Measurements from ENCODE around the gene OSGEP. TPM values are rescaled to one million over a fixed set of nuclear protein-coding genes. Genes with fewer than 3 reads are reported as not detected.
"Not testable (repeated sequence)": the region's sequence is repeated elsewhere in the genome, so short reads cannot be mapped to it uniquely, and the experiment has no call there.

Gene OSGEP
- total RNA-seq, 1 experiment from 2014 or later: 63.1 TPM

DNA sequence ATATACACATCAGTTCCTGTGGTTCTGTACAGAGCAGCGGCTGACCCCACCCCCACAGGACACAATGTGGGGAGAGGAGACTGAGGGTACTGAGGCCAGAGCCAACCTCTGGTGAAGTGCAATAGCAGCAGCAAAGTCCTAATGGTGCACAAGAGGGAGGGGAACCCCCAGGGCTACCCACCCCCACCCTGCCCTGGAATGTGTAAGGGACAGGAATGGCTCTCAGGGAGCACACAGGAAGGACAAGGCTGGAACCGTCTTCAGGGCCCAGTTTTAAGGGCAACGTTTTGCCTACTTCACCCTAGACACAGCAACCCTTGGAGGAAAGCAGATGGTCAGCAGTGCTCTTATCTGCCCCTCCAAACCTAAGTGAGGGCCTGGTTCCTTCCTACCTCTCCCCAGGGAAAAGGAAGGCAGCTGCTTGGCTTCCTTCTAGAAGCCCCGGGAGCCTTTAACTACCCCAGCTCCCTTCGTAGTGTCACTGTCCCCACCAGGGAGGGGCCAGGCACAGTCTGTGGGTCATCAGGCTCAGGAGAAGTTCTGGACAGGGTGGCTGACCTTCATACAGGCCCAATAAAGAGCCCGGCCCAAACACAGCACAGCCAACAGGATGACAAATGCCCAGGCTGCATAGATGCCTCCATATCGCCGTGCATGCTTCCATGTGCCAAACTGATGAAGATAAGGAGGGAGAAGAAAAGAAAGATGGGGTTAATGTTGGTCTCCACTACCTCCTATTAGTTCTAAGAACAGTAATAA lies 3.6 kb upstream of the OSGEP start:
- intact Hi-C loops (cut with micrococcal nuclease; ENCODE audit: unreplicated experiment): loop anchor here (5.0 kb wide), 1 partner anchor 1054 kb away; the partner anchor contains the start of gene METTL3
- POLR2A ChIA-PET: no interaction called here
- H3K27me3 Mint-ChIP-seq (ENCODE audit: insufficient read depth, unreplicated experiment): no peaks in the 10 kb centered on the region
- H3K27ac Mint-ChIP-seq (ENCODE audit: unreplicated experiment): peak overlapping the region; percentile 34
- BruUV-seq (replicated peaks): no TSS peak
- Histone ChIP-seq H3K4me3 (ENCODE audit: low read depth, low read length) (no peak overlapping the region), H3K36me3 (ENCODE audit: control insufficient read depth, insufficient read depth, low read length) (0 out of 2 replicates have a peak, but pooled peaks cover 3% of the 10 kb centered on the region), H3K27me3 (replicated peaks; ENCODE audit: control insufficient read depth, insufficient read depth, low read length) (no peaks in the 10 kb centered on the region), H3K4me1 (peaks cover 16% of the 10 kb centered on the region), H3K9me3 (no peaks in the 10 kb centered on the region)
- peaks cover 17% of the 10 kb centered on the region for H3K4me1 Mint-ChIP-seq (ENCODE audit: low read depth, unreplicated experiment)
- no peak overlapping the region for H3K4me3 Mint-ChIP-seq (ENCODE audit: unreplicated experiment)
- peaks cover 32% of the 10 kb centered on the region for H3K36me3 Mint-ChIP-seq (ENCODE audit: insufficient read depth, unreplicated experiment)
- no peak for DNase-seq
- no peaks in the 10 kb centered on the region for H3K9me3 Mint-ChIP-seq (ENCODE audit: unreplicated experiment)
- TF ChIP-seq, protein P1, sequence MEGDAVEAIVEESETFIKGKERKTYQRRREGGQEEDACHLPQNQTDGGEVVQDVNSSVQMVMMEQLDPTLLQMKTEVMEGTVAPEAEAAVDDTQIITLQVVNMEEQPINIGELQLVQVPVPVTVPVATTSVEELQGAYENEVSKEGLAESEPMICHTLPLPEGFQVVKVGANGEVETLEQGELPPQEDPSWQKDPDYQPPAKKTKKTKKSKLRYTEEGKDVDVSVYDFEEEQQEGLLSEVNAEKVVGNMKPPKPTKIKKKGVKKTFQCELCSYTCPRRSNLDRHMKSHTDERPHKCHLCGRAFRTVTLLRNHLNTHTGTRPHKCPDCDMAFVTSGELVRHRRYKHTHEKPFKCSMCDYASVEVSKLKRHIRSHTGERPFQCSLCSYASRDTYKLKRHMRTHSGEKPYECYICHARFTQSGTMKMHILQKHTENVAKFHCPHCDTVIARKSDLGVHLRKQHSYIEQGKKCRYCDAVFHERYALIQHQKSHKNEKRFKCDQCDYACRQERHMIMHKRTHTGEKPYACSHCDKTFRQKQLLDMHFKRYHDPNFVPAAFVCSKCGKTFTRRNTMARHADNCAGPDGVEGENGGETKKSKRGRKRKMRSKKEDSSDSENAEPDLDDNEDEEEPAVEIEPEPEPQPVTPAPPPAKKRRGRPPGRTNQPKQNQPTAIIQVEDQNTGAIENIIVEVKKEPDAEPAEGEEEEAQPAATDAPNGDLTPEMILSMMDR (IDR thresholded peaks at IDR 0.05; ENCODE audit: insufficient read depth in 1 of 2, low read depth in 1 of 2, low read length in 1 of 2, severe bottlenecking in 1 of 2, unreplicated experiment in 1 of 2): no peak
- CTCF ChIA-PET: no interaction called here

DNA sequence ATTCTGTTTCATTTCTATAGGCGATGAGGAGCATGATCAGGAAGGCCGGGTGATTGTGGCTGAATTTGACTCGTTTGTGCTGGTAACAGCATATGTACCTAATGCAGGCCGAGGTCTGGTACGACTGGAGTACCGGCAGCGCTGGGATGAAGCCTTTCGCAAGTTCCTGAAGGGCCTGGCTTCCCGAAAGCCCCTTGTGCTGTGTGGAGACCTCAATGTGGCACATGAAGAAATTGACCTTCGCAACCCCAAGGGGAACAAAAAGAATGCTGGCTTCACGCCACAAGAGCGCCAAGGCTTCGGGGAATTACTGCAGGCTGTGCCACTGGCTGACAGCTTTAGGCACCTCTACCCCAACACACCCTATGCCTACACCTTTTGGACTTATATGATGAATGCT lies 2.4 kb upstream of the OSGEP start:
- POLR2A ChIA-PET: no interaction called here
- Mint-ChIP-seq H3K4me1 (ENCODE audit: low read depth, unreplicated experiment) (peaks cover 12% of the 10 kb centered on the region), H3K9me3 (ENCODE audit: unreplicated experiment) (no peaks in the 10 kb centered on the region), H3K27me3 (ENCODE audit: insufficient read depth, unreplicated experiment) (no peaks in the 10 kb centered on the region), H3K36me3 (ENCODE audit: insufficient read depth, unreplicated experiment) (peaks cover 37% of the 10 kb centered on the region), H3K4me3 (ENCODE audit: unreplicated experiment) (peak overlapping the region; percentile 27), H3K27ac (ENCODE audit: unreplicated experiment) (peak overlapping the region; percentile 34)
- Histone ChIP-seq H3K9me3 (no peaks in the 10 kb centered on the region), H3K4me3 (ENCODE audit: low read depth, low read length) (no peak overlapping the region), H3K36me3 (ENCODE audit: control insufficient read depth, insufficient read depth, low read length) (peaks cover 6% of the 10 kb centered on the region; the same call in 1 of the 2 replicates), H3K4me1 (peaks cover 7% of the 10 kb centered on the region; the same call in 1 of the 2 replicates), H3K27me3 (replicated peaks; ENCODE audit: control insufficient read depth, insufficient read depth, low read length) (no peaks in the 10 kb centered on the region)
- intact Hi-C loops (cut with micrococcal nuclease; ENCODE audit: unreplicated experiment): loop anchor here (5.0 kb wide), 1 partner anchor 1055 kb away; the partner anchor contains the start of gene METTL3
- CTCF ChIA-PET: no interaction called here
- DNase-seq: no peak
- TF ChIP-seq, protein P1 (IDR thresholded peaks at IDR 0.05; ENCODE audit: insufficient read depth in 1 of 2, low read depth in 1 of 2, low read length in 1 of 2, severe bottlenecking in 1 of 2, unreplicated experiment in 1 of 2): no peak
- no TSS peak for BruUV-seq (replicated peaks)

DNA sequence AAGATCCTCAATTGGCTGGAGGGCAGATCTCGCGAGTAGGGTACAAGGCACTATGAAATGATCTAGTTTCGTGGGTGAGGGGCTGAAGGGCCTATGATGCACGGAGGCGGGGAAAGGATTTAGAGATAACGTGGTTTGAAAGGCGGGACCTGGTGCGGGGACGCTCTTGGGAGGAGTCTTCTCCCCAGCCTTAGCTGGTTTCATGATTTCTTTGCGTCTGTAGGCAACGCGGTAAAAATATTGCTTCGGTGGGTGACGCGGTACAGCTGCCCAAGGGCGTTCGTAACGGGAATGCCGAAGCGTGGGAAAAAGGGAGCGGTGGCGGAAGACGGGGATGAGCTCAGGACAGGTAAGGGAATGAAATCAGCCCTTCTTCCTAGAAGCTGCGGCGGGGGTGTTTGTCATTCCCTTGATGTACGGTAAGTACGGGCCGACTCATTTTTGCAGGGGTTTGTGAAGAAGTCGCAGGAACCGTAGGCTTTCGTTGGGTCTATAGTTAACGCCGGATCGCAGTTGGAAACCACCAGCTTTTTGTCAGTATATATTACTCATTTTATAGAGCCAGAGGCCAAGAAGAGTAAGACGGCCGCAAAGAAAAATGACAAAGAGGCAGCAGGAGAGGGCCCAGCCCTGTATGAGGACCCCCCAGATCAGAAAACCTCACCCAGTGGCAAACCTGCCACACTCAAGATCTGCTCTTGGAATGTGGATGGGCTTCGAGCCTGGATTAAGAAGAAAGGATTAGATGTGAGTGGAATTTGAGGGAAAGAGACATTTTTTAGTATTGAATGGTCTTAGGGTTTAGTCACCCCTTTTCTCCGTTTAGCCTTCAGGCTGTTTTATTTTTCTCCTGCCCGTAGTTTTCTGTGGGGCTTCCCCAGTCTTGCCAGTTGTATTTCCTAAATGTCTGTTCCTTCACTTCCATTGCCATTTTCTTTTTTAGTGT lies 1.0 kb upstream of the OSGEP start:
- Histone ChIP-seq H3K4me3 (ENCODE audit: low read depth, low read length) (peak overlapping the region; percentile 37), H3K4me1 (peaks cover 7% of the 10 kb centered on the region; the same call in 1 of the 2 replicates), H3K9me3 (no peaks in the 10 kb centered on the region), H3K27me3 (replicated peaks; ENCODE audit: control insufficient read depth, insufficient read depth, low read length) (no peaks in the 10 kb centered on the region), H3K36me3 (ENCODE audit: control insufficient read depth, insufficient read depth, low read length) (peaks cover 7% of the 10 kb centered on the region; the same call in 1 of the 2 replicates)
- H3K36me3 Mint-ChIP-seq (ENCODE audit: insufficient read depth, unreplicated experiment): peaks cover 37% of the 10 kb centered on the region
- peak in 1 of 2 experiments; percentile 83 for DNase-seq
- TF ChIP-seq, protein P1 (IDR thresholded peaks at IDR 0.05; ENCODE audit: insufficient read depth in 1 of 2, low read depth in 1 of 2, low read length in 1 of 2, severe bottlenecking in 1 of 2, unreplicated experiment in 1 of 2): no peak
- BruUV-seq (replicated peaks): TSS peak; percentile 85
- intact Hi-C loops (cut with micrococcal nuclease; ENCODE audit: unreplicated experiment): loop anchor here (1.0 to 5.0 kb wide), 5 partner anchors 37 to 1057 kb away; partner anchors contain the start of genes CCNB1IP1, METTL3 and PARP2
- no peak overlapping the region for H3K4me3 Mint-ChIP-seq (ENCODE audit: unreplicated experiment)
- H3K27ac Mint-ChIP-seq (ENCODE audit: unreplicated experiment): no peak overlapping the region
- H3K4me1 Mint-ChIP-seq (ENCODE audit: low read depth, unreplicated experiment): peaks cover 7% of the 10 kb centered on the region
- ChIA-PET POLR2A (interaction anchor here (0.6 to 2.2 kb wide), 14 partner anchors 11 to 1000 kb away, joined by 3 to 26 read pairs (median 5); partner anchors contain the start of genes CHD8, PARP2, PNP and TEP1), CTCF (interaction anchor here (0.6 to 1.0 kb wide), 4 partner anchors 38 to 226 kb away, joined by 3 to 9 read pairs (median 4); no protein-coding TSS in a partner anchor)
- H3K9me3 Mint-ChIP-seq (ENCODE audit: unreplicated experiment): no peaks in the 10 kb centered on the region
- H3K27me3 Mint-ChIP-seq (ENCODE audit: insufficient read depth, unreplicated experiment): no peaks in the 10 kb centered on the region

DNA sequence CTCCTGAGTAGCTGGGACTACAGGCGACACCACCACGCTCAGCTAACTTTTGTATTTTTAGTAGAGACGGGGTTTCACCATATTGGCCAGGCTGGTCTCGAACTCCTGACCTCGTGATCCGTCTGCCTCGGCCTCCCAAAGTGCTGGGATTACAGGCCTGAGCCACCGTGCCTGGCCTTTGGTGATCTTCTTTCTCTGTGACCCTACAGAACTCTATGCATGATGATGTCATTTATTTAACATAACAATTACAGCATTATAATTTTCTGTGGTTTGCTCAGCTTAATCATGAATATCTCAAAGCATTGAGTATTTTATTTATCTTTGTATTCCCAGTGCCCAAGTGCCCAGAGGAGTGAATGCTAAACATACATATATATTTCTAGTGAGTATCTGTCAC lies 1.8 kb downstream of the OSGEP start:
- H3K4me3 Mint-ChIP-seq (ENCODE audit: unreplicated experiment); H3K4me1 Mint-ChIP-seq (ENCODE audit: low read depth, unreplicated experiment); H3K27ac Mint-ChIP-seq (ENCODE audit: unreplicated experiment); H3K4me1 ChIP-seq; DNase-seq; H3K36me3 ChIP-seq (ENCODE audit: control insufficient read depth, insufficient read depth, low read length); H3K27me3 ChIP-seq (replicated peaks; ENCODE audit: control insufficient read depth, insufficient read depth, low read length); CTCF ChIA-PET; H3K4me3 ChIP-seq (ENCODE audit: low read depth, low read length); H3K27me3 Mint-ChIP-seq (ENCODE audit: insufficient read depth, unreplicated experiment); H3K9me3 ChIP-seq; H3K9me3 Mint-ChIP-seq (ENCODE audit: unreplicated experiment); intact Hi-C loops (cut with micrococcal nuclease; ENCODE audit: unreplicated experiment): not testable (repeated sequence)
- peaks cover 29% of the 10 kb centered on the region for H3K36me3 Mint-ChIP-seq (ENCODE audit: insufficient read depth, unreplicated experiment)
- POLR2A ChIA-PET: interaction anchor here (1.3 kb wide), 1 partner anchor 109 kb away, joined by 4 read pairs; the partner anchor contains the start of gene PARP2
- BruUV-seq (replicated peaks): TSS peak; percentile 8

Measured in Caco-2 (cell line).